Stimulated activated CD8-positive, alpha-beta memory T cell treated with anti-CD3 and anti-CD28 coated beads, Interleukin-2, amount 100 ng/mL, for 1 hour (primary cell): Measurements from ENCODE around the gene TIAM2.
"Not testable (repeated sequence)": the region's sequence is repeated elsewhere in the genome, so short reads cannot be mapped to it uniquely, and the experiment has no call there.

Source experiments
- DNase-seq, 2 donors: peaks; one replicate each; pipeline ENCODE4 v3.0.0-alpha.2; 2020; ENCODE audit warnings: low read depth in 2 of 2

TIAM2 gene

DNA sequence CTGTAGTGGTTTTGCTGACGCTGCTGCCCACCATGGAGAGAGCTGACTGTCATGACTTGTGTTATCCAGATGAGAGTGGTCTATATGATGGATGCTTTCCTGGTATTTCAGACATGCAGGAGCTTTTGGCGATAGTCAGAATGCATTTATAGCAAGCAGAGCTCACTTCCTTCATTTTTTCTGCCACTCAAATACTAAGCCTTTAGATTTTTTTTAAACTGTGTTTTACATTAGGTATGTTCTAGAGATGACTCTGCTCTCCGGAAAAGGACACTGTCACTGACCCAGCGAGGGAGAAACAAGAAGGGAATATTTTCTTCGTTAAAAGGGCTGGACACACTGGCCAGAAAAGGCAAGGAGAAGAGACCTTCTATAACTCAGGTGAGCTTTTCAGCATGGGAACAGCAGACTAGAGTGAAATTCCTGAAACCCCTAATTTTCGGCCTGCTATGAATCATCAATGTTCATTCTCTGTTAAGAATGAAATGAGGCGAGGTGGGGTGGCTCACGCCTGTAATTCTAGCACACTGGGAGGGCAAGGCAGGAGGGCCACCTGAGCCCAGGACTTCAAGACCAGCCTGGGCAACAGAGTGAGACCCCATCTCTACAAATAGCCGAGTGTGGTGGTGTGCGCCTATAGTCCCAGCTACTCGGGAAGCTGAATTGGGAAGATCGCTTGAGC lies 170.1 kb downstream of the TIAM2 start:
- no peak for DNase-seq

DNA sequence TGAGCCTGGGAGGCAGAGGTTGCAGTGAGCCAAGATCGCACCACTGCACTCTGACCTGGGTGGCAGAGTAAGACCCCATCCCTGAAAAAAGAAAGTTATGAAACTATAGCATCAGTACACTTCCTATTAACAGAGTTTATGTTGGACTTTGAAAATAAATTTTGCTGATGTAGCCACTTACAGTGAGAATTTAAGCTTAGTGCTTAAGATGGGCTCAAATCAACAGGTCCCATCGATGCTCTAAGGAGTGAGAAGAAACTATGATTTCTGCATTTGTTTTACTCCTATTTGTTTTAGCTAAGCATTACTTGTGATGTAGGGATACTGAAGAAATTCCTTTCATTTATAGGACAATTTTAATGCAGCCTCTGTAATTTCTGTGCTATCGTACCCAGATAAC lies 175.4 kb downstream of the TIAM2 start:
- no peak for DNase-seq

DNA sequence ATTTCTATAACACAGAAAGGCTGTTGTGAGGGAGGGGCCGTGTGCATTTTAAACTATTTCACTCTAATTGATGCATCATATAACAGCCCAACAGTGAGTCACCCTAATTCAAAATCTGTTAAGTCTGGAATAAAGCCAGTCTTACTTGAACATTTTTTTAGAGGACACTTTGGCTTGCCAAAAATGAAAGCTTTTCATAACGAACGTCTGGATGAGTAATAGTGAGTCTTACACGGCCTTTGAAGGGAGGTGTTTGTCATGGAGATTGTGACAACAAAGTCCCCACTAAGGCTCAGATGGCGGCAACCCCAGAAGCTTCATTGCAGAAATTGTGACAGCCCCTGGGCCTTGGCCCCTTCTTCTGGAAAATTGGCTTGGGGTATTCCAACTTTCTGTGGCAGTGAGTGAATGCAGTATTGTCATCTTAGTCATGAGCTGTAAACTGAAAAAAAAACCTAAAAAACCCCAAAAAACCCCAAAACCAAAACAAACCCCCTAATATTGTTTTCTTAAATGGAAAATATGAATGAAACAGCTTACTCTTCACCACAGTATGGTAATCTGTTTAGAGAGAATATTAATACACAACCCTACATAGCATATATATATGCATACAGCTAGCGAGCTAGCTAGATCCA lies 176.1 kb downstream of the TIAM2 start:
- DNase-seq = peak; percentile 20 to 52

DNA sequence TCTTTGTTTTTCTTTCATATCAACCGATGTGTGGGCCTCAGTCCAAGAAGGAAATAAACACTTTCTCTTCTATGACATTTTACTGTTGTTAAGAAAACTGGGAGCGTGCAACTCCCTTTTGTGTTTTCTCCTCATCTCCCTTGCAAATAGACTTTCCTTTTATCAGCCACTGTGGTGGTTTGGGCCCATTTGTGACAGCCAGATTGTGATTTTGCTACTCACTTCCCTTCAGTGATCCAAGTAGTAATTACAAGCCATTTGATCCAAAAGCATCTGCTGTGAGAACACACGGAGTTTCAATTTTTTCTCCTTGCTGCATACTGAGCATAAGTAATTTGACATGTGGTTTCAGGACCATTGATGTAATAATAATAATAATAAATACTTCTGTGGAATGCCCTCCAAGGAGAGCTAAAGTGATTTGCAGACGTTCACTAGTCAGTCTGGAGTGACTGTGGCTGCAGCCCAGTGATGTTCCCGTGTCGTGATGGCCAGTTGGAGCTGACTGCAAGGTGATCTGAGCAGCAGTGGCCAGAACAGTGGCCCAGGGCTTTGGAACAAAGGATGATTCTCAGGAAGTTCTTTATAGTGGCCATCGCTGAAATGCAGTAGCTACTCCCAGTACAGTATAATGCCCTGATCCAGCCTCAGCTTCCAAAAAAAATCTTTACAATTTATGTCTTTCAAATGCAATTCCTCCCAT lies 176.8 kb downstream of the TIAM2 start:
- no peak for DNase-seq

DNA sequence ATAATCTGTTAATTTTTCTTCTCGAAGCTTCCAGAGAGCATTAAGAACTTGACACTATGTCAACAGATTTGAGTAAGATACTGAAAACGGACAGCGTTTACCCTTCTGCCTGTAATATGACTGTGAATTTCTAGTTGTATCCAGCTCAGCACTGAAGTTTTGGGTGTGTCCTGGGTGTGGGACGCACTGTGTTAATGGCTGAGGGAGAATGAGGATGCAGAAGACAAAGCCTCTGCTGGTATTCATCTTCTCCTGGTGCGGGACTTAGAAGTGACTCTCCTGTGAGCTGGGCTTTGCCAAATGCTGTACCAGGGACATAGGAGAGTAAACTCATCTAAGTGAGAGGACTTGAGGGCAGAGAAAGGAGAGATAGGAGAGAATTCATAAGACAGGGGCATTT lies 178.4 kb downstream of the TIAM2 start:
- DNase-seq = no peak

DNA sequence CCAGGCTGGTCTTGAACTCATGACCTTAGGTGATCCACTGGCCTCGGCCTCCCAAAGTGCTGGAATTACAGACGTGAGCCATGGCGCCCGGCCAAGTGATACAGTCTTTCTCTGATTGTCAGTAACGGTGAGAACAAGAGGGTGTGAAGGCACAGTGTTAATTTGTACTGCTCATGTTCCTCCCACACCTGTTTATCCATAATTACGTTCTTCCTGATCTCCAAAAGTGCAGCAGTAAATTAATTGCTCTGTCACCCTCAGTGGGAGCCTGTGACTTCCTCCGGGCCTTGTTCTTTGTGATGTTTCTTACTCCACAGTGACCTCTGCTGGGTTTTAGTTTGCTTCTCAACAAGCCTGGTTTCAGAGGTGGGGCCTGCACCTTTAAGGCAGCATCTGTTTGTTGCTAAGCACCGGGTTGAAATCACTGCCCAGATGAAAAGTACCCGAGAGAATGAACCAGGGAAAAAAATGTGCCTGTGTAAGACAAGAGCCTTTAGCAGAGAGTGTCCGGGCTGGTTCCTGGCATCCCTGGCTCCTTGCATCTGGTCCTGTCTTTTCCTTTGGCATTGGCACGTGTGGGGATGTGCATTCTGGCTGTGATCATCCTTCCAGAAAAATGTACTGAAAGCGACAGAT lies 179.6 kb downstream of the TIAM2 start:
- peak in 1 of 2 donors; percentile 9 for DNase-seq

DNA sequence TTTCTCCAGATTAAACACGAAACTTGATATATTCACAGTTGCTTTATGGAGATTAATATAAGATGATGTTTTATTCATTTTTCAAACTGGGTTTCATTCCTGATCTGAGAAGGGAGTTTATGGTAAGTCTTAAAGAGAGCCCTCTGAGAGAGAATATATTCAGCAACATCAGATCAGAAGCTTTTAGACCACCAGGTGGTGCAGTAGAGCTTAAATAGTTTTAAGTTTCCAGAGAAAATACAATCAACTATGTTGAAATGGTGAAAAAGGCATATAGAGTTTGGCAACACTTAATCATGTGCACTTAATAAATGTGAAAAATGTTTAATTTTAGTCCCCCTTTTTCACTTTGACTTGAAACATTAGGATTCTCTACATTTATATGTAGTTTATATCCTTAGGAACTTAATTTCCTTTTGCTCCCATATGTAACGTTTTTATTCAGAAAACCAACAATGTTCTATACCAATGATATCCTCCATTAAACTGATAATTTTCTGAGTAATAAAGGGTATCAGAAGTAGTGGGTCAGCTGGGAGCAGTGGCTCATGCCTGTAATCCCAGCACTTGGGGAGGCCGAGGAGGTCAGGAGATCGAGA lies 182.3 kb downstream of the TIAM2 start:
- DNase-seq = no peak

DNA sequence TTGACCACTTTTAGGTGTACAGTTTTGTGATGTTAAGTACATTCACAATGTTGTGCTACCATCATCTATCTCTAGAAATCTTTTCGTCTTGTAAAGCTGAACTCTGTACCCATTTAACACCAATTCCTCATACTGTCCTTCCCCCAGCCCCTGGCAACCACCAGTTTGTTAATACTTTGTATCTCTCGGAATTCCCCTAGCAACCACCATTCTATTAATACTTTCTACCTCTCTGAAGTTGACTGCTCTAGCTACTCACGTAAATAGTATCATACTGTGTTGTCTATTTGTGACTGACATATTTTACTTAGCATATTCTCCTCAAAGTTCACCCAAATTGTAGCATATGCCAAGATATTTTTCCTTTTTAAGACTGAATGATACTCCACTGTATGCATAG lies 186.4 kb downstream of the TIAM2 start:
- DNase-seq = no peak

DNA sequence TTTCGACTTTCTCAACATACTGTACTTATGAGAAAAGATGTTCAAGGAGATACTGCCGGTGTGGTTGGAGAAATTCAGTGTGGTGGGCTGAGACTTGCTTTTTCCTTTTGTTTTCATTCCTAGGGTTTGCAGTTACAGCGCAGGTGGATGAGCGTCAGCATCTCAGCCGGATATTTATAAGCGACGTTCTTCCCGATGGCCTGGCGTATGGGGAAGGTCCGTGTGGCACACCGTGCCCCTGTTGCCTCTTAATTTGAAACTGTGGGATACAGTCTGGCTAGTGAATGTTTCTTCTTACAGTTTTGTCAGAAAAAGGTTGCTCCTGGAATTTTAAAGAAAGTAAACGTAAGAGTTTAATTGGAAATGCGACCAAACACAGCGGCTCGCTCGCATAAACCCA lies 187.0 kb downstream of the TIAM2 start:
- no peak for DNase-seq

DNA sequence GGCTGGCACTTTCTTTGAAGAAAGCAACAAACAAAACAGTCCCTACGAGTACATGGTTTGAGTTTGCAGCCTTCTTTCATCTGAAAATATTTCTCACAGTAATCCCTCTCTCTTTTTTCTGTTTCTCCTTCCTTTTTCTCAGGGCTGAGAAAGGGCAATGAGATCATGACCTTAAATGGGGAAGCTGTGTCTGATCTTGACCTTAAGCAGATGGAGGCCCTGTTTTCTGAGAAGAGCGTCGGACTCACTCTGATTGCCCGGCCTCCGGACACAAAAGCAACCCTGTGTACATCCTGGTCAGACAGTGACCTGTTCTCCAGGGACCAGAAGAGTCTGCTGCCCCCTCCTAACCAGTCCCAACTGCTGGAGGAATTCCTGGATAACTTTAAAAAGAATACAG lies 188.0 kb downstream of the TIAM2 start:
- DNase-seq = no peak

DNA sequence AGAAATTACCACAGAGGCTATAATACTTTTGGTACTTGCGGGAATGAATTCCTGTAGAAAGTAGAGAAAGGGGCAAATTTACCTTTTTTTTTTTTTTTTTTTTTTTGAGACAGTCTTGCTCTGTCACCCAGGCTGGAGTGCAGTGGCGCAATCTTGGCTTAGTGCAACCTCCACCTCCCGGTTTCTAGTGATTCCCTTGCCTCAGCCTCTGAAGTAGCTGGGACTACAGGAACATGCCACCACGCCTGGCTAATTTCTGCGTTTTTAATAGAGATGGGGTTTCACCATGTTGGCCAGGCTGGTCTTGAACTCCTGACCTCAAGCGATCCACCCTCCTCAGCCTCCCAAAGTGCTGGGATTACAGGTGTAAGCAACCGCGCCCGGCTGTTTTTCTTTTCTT lies 189.9 kb downstream of the TIAM2 start:
- DNase-seq = not testable (repeated sequence)

DNA sequence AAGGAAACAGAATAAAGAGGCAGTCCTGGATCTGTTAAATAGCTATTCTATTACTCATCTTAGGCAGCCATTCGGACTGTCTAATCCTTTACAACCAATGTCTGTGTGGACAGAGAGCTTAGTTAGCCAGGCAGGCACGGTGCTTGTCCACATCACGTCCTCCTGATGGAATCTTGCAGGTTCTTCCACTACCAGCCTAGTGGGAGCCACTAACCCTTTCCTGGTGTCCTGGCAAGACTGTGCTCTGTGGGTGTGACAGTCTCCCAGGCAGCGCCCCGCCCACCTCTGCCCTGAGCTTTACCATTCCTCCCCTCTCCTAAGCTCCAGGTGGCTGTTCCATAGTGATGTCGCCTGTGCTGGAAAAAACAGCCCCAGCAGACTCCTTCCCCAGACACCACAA lies 190.4 kb downstream of the TIAM2 start:
- no peak for DNase-seq

DNA sequence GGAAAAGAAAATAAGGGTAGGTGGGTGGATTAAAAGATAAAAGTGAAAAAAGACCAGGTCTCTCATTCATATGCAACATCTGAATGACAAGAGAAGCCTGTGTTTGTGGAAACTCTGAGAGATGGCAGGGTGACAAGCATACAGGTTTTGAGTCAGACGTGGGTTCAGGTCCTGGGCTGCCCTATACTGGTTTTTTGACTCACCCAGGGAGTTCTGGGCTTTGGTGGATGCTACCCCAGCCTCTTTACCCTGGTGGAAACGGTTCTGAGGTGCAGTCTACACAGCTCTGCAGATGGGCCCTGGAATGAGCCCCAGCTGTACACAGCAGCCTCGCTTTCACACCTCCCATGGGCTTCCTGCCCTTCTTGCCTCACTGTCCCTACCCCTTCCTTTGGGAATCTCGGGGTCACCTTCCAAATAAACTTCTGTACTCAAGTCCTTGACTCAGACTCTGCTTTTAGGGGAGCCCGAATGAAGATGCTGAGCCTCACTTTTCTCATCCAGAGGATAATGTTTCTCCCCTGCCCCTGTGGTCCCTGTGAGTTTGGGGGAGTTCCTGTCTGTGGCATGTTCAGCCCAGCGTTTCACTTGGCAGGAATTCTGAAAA lies 191.0 kb downstream of the TIAM2 start:
- DNase-seq = no peak

DNA sequence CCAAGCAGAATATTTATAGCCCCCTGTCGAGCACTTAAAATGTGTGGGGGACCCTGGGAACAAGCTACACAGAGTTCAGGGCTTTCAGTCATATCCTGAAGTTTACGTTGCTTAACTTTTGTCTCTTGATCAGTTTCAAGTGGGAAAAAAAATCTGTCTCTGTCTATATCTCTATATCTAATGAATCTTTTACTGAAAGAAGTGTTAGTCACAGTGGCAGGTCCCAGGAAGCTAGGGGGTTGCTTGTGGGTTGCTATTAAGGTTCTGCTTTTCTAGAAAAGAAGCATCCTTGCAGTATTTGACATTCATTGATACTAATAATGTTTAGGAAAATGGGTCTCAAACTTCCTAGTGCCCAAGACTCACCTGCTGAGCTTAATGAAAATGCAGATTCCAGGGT lies 192.0 kb downstream of the TIAM2 start:
- no peak for DNase-seq

DNA sequence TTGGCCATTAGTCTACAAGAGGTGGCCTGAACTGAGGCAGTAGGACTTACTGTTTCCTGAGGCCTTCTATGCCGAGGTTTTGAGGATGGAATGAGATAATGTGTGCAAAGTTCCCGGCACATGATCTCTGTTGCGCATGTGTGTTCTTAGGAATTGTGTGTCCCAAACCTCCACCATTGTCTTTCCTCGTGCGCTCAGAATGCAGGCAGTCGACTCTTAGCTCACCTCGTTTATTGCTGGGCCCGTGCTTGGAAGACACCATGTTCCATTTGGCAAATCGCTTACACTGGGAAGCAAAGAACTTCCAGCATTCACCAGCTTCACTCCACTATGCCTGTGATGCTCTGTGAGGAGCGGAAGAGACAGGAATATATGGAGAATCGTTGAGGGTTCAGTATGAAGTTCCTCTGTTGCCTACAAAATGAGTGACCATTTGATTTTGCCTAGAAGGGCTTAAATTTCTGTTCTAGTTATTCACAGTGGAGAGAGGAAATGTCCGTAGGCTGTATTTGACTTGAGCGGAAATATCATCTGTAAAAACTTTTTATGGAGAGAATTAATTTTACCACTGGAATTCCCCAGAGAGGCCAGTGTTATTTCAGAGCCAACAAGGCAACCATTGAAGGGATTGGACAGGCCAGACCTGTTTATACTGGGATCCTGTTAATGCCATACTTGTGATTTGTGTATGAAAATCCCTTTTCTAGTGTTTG lies 193.0 kb downstream of the TIAM2 start:
- DNase-seq = no peak

DNA sequence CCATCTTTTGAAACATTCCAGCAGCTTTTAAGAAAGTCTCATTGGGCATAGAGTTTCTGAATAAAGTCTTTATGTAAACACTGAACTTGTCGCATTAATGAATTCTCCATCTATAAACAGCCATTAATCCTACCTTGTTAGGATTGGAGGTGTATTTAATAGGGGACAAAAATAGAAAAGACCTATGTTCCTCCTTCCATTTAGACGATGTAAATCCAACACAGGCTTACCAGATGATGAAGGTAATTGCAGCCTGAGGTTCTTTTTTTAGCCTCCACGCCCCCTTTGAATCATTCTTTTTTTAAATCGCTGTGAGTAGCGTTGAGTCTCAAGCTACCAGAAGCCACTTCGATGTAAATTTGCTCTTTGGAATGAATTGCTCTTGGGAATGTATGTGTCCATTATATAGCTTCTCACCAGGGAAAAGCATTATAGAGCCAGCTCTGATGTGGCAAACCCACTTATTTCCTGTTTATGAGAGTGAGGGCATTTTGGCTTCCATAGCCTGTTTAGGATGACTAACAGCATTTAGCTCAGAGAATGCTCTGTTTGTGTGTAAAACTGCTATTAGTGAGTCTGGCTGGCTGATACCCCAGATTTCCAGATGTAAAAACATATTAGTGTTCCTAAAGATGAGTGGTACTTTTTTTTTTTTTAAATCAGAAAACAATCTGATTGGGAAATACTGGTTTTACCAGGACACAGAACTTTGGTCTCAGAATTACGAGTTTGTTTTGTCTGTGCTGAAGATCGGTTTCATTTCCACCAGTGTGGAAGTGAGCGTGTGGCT lies 193.8 kb downstream of the TIAM2 start:
- DNase-seq = no peak

DNA sequence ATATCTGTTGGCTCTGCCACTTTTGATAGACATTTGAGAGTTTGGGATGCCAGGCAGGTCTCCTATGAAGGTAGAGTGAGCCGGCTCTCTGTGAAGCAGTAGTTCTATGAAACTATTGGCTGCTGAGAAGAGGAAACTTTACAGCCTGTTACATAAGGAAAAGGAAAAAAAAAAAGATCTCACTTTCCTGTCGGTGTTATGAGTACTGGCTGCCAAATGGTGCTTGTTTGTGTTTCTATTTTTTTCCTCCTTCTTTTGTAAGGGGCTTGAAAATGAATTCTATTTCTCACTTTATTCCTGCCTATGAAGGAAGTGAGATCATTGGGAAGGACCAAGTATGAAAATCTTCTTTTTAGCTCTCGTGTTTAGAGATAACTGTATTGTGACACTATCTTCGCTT lies 195.6 kb downstream of the TIAM2 start:
- DNase-seq = no peak

DNA sequence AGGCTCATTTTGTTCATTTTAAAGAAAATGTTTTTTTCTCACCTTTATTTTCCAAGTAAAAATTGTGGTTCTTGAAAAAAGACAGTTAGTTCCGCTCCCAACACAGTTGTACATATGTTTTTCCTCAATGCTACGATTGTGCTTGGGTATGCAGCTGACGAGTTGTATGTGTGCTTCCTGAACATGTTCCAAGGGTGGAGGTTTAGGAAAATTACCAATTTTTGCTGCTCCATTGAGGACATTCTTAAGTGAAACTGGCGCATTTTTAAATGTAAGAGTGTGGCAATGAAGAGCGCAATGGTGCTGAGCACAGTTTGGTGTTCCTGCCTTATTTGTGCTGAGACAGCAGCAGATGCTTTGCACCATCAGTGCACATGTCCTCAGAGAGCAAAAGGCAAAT lies 198.4 kb downstream of the TIAM2 start:
- no peak for DNase-seq

DNA sequence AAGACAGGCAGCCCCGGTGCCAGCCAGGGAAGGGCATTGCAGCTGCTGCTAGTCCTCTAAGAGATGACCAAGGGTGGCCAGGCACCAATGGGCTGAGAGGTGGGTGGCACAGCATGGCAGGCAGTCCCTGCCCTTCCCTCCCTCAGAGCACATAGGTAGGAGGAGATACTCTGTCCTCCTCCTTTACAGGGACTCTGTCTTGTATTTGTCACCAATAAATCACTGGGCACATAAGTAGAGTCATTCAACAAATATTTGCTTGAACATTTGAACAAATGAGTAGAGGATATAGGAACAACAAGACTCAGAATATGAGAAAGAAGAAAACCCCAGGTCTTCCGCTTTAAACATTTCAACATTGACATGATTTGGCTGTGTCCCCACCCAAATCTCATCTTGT lies 199.3 kb downstream of the TIAM2 start:
- DNase-seq = no peak

DNA sequence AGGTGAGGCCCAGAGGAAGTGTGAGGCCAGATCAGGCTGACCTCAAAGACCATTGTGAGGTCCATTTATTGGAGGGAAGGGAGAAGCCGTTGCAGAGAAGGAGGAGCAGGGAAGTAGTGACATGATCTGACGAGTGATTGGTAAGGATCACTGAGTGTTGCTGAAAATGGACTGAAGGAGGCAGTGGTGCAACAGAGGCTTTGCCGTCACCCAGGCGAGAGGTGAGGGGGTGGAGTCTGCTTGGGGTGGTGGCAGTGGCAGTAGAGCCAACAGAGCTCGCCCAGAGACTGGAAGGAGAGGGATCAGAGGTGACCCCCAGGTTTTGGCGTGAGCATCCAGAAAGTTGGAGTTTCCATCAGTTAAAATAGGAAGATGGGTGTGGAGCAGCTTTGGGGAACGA lies 200.8 kb downstream of the TIAM2 start:
- DNase-seq = no peak
